KBM-7 (cell line): ENCODE results near the gene HS3ST6.
"Not testable (repeated sequence)": the region's sequence is repeated elsewhere in the genome, so short reads cannot be mapped to it uniquely, and the experiment has no call there.

ENCODE experiments used
- DNase-seq: peaks from one replicate; pipeline ENCODE4 v3.0.0-alpha.2; 2015
- in situ Hi-C: fragments of 300-500 bp; cut with MboI; formaldehyde crosslinking; loops from 2 replicates; pipeline ENCODE4 v1.14.3; 2020; ENCODE audit warnings: low sequenced_read_pairs, low pct_unique_long_range_greater_than_20kb, mixed read lengths

HS3ST6 gene

GRCh38 chr16:1918351-1919326, at the start of gene HS3ST6:
HS3ST6 (minus strand) TSS chr16:1918415; CDS start chr16:1918323, 92 bp downstream.
- no peak for DNase-seq

GRCh38 chr16:1966460-1966859, 48.2 kb upstream of the HS3ST6 start, which contains the start of gene RNF151:
RNF151 (plus strand) TSS chr16:1966856; CDS start chr16:1966882, 26 bp downstream.
- in situ Hi-C loops = no loop called here
- DNase-seq = no peak

More at GRCh38 chr16:1918351-1919326, at the start of gene HS3ST6:
- in situ Hi-C loops = no loop called here

GRCh38 chr16:1965396-1966001, 47.3 kb upstream of the HS3ST6 start:
- DNase-seq = no peak
- in situ Hi-C loops = no loop called here

- in situ Hi-C loops = no loop called here
- peak; percentile 97 for DNase-seq
Observed at GRCh38 chr16:1964506-1965395, 46.5 kb upstream of the HS3ST6 start, which contains the start of gene RPS2. RPS2 (minus strand) TSS chr16:1964826; CDS start chr16:1964625, 201 bp downstream.

GRCh38 chr16:1963806-1964505, 45.7 kb upstream of the HS3ST6 start:
- peak; percentile 50 for DNase-seq
- in situ Hi-C loops = no loop called here

- in situ Hi-C loops, DNase-seq: not testable (repeated sequence)
Observed at GRCh38 chr16:1962161-1963153, 44.2 kb upstream of the HS3ST6 start.

- in situ Hi-C loops = no loop called here
- DNase-seq = peak; percentile 43
Observed at GRCh38 chr16:1961651-1962067, 43.4 kb upstream of the HS3ST6 start.

- DNase-seq = peak; percentile 80
- in situ Hi-C loops = no loop called here
Observed at GRCh38 chr16:1960665-1961630, 42.7 kb upstream of the HS3ST6 start.

GRCh38 chr16:1959269-1960039, 41.2 kb upstream of the HS3ST6 start, which contains the start of gene NDUFB10:
NDUFB10 (plus strand) TSS chr16:1959538; CDS start chr16:1959625, 87 bp downstream.
- in situ Hi-C loops = no loop called here
- peak; percentile 86 for DNase-seq

GRCh38 chr16:1958715-1959268, 40.6 kb upstream of the HS3ST6 start:
- in situ Hi-C loops = no loop called here
- no peak for DNase-seq

- DNase-seq, in situ Hi-C loops: not testable (repeated sequence)
Observed at GRCh38 chr16:1958143-1958491, 39.9 kb upstream of the HS3ST6 start.

- in situ Hi-C loops, DNase-seq: not testable (repeated sequence)
Observed at GRCh38 chr16:1957434-1958142, 39.4 kb upstream of the HS3ST6 start.

- in situ Hi-C loops = no loop called here
- DNase-seq = no peak
Observed at GRCh38 chr16:1953734-1954133, 35.5 kb upstream of the HS3ST6 start.

- in situ Hi-C loops = no loop called here
- DNase-seq = no peak
Observed at GRCh38 chr16:1950559-1950958, 32.3 kb upstream of the HS3ST6 start.

GRCh38 chr16:1950047-1950446, 31.8 kb upstream of the HS3ST6 start:
- in situ Hi-C loops = no loop called here
- no peak for DNase-seq
